ENCODE results near the gene CHFR.
"Not testable (repeated sequence)": the region's sequence is repeated elsewhere in the genome, so short reads cannot be mapped to it uniquely, and the experiment has no call there.

Gene CHFR

DNA sequence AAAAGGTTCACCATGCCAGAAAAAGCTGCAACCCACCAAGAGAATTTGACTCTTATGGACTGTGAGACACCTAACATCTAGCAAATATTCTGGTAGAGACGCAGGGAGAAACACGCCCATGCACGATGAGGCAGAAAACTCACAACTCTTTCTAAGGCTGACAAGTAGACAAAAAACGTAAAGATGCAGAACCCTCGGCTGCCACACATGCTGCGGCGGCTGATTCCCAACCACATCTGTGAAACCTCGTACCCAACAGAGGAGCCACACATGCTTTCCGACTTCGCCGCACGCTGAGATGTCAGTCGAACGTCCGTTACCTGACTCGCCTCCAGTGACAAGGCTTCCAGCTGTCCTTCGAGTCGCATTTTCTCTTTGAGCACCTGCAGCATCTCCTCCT, 80.5 kb downstream of the CHFR start:
- no peak for DNase-seq

DNA sequence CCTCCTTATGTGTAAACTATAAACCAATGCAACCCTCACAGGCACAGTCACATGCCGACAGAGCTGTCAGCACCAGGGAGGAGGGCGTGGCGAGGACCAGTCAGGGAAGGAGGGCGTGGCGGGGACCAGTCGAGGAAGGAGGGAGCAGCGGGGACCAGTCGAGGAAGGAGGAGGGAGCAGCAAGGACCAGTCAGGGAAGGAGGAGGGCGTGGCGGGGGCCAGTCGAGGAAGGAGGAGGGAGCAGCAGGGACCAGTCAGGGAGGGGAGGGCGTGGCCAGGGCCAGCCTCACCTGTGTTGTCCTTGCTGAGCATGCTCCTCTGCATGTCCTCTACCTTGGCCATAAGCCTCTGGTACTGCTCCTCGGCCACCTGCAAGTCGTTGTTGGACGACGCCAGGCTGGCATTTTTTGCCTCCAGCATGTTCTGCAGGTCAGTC, 83.0 kb downstream of the CHFR start:
- DNase-seq, result no peak

DNA sequence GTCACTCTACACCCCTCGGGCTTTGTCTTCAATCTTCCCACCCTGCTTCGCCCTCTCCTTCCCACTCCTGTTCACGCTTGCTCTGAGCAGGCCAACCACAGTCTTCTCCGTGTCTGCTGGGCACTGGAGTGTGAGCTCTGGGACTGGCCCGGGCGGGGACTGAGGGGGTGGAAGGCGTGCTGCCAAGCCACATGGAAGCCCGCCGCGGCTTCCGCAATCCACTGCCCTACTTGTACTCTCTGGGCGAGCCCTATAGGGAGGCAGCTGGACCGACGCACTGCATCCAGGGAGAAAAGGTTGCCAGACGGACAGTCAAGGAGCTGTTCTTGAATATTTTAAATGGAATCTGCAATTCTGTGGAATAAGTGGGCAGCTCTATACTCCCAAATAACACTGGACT, 83.5 kb downstream of the CHFR start:
- no peak for DNase-seq

DNA sequence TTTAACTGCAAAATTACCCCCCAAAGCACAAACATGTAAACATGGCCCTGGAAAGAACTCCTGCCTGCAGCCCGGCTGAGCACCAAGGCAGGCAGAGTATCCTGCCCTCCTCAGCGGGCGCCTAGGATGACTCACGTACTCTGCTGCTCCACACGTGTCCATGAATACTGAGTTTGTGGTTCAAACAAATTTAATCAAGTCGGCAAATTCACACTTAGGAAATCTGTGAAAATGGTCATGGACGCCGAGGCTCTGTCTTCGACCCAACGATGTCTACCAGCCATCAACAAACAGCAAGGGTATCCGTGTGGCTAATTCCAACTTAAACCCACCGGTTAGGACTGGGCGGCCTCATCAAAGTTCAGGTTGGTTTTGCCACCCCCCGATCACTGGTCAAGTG, 84.3 kb downstream of the CHFR start:
- DNase-seq, result no peak

DNA sequence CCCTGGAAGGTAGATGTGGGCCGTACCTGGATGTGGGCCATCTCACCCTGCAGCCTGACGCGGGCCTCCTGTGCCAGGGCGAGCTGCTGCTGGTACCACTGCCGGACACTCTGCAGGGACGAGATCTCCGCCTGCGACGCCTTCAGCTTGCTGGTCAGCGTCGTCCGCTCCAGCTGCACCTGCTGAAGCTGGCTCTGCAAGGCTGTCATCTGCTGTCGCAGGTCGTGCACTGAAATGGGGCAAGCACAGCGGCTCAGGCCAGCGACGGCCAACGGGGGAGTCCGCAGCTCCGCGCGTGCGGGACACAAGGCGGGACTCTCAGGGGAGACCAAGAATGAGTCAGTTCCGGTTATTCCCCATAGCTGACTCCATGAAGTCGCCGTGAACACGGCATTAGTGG, 85.7 kb downstream of the CHFR start:
- DNase-seq, result no peak

DNA sequence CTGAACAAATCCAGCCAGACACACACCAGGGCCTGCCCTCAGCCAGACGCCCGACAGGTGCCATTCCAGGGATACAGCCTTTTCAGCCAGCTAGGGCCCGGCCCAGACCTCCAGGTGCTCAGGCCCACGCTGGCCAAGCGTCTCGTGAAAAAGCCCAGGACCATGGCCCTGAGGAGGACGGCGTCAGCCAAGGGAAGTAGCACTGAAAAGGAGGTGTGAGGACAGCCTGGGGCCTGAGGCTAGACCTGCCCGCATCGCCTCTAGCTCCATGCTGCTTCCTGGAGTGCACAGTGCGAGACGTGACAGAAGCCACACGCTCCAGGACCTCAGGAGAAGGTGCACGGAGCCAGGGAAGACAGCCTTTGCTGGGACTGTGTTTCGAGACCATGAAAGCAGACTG, 88.6 kb downstream of the CHFR start:
- no peak for DNase-seq

DNA sequence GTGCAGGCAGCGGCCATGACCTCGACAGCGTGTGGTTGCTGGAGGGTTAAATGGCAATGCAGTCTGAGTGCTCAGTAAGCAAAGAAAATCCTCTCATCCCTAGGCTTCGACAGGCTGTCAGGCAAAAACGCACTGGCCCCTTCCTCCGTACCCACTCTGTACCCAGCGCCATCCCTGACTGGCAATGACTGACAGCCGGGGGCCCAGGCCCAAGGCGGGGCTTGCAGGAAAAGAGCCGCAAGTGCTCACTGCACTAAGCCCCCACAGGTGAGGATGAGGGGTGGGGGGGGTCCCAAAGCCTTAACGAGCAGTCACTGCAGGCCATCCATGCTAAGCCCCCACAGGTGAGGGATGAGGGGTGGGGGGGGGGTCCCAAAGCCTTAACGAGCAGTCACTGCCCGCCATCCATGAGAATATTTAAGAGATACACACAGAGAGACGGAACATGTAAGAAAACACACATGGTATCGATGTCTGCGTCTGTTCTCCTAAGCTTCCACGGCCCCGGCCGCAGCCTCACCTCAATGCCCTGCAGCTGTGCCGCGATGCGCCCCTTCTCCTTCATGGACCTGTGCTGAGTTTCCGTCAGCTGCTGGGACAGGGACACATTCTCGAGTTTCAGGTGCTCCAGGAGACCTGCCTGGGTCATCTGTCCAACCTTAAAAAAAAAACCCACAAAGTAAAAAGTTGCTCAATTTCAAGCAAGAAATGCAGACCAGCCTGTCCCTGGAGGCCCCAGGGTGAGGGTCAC, 89.4 kb downstream of the CHFR start:
- no peak for DNase-seq

DNA sequence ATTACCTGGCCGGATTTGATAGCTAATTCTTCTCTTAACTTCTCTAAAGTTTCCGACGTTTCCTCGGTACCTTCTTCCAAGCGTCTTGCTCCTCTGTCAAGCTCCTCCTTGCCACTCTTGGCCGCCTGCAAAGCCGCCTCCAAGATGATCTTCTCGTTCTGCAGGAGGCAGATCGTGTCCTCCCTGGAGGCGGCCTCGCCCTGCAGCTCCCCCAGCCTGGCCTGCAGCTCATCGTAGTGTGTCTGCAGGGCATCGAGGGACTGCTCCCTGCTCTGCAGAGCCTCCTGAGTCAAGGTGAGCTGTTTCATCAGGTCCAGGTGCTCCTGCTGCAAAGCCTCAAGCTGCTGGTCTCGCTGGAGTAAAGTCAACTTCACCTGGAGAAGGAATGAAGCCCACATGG, 91.6 kb downstream of the CHFR start:
- DNase-seq, result no peak

DNA sequence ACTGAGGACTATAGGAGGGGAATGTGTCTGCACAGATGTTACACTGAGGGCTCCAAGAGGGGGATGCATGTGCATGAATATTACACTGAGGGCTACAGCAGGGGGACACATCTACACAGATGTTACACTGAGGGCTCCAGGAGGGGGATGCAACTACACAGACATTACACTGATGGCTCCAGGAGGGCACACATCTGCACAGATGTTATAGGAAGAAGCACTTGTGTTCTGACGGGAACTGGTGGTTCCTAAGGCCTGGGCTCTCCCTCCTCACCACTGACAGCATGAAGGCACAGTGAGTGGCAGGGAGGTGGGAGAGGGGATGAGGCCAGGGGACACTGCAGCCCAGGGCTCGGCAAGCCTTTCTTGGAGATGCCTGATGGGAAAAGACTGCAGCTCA, 95.5 kb downstream of the CHFR start:
- DNase-seq, result not testable (repeated sequence)

DNA sequence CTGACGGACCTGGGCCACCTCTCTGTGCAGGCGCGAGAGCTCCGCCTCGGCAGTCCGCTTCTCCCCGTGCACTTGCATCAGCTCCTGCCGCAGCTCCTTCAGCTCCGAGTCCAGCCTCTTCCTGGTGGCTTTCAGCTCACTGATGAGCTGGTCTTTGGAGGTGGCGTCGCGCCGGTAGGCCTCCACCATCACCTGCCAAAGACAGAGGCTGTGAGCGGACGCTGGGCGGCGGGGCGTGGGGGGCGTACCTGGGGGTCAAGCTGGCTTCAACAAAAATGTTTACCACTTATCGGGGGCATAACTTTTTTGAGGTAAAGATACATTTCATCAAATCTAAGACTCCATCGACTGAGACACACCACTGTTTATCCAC, 98.3 kb downstream of the CHFR start:
- no peak for DNase-seq

DNA sequence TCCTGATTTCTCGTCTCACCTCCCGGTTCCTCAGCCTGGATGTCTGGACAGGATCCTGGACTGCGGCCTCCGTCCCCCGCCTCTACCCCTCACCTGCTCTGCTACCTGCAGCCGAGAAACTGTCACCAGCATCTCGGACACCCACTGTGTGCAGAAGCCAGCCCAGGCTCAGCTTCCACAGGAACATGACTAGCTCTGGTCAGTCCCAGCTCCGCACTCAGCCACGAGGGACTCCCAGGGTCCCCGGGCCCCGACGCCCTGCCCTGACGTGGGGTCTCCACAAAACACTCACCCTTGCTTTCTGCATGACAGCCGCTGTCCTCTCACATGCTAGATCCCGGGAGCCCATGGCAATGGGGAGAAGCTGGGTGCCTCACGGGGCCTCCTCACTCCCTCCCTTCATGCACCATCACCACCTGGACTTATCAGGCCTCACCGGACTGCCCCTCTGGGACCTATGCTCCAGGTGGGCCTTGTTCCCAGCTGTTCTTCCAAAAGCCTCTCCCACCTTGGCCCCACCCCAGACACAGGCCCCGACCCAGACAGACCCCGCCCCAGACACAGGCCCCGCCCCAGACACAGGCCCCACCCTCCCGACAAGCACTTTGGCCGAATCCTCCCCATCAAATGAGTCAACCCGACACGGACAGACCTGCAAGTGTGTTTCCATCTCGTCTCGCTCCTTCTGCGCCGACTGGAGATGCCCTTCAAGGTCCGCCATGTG, 98.9 kb downstream of the CHFR start:
- no peak for DNase-seq

DNA sequence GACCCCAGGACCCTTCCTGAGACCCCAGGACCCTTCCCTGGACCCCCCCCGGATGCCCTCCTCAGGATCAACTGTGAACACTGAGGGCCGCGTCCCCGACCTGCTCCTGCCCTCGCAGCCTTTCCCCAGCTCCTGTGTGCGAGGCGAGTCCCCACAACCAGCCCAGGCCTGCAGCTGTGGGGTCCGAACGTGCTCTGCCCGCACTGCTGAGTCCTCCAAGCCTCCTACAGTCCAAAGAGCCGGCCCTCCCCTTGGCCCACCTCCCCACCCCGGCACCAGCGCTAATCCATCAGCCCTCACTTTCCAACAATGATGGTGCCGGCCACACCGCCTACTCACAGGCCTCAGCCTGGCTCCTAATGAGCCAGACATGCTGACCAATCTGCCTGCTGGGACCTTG, 99.5 kb downstream of the CHFR start:
- no peak for DNase-seq

DNA sequence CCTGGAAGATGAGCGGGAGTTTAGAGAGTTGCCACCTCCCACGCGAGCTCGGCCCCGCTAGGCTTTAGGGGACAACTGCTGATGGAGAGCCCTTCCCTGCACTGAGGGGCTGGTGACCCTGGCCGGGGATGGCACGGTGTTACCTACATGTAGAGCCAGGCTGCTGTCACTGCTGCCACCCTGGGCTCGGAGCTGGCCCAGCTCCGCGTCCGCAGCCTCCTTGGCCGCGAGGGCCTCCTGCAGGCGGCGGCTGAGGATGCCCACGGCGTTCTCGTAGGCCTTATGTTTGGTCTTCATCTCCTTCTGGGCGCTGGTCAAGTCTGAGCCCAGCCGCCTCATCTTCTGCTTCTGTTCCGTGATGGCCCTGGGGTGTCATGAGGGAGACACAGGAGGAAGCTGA, 101.2 kb downstream of the CHFR start:
- no peak for DNase-seq

DNA sequence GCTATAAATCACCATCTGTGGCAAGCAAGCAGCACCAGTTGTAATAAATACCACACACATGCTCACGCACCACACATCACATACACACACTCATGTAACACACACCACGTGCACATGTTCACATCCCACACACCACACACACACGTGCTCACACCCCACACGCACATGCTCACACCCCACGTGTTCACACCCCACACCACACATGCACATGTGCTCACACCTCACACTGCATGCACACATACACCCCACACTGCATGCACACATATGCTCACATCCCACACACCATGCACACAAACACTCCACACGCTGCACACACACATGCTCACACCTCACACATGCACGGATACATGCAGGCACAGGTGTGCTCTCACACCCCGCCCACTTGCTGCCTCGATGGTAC, 102.8 kb downstream of the CHFR start:
- no peak for DNase-seq

DNA sequence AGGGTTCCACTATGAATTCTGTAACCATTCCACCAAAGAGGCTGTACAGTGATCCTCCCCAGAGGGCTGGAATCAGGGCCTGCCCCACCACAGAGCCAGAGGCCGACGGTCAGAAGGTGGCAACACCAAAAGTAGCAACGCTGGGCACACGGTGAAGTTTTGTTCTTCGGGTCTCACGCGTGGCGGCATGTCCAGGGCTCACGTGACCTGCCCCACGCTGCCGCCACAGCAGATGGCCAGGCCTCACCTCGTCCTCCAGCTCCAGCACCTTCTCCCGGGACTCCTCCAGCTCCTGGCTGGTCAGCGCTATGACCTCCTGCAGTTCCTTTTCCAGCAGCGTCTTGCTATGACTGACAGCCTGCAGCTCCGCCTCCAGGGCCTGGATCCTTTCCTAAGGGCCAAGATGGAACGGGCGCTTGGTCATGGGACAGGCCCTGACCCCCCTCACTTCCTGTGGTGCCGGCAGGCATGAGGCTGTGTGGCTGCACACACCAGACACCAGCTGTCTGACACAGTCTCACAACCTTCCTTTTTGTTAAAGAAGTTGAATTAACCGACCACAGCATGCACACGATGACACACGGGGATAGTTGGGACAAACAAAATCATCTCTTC, 103.4 kb downstream of the CHFR start:
- DNase-seq, result no peak
